B cell (primary cell): Measurements from ENCODE around the gene GPR152.

Experiments
- EZH2 ChIP-seq: IDR thresholded peaks from 2 replicates; pipeline ENCODE4 v1.6.1; 2012; ENCODE audit warnings: borderline replicate concordance, low read depth, mild to moderate bottlenecking, moderate library complexity, low read length; ENCODE audit not compliant: insufficient read depth, poor library complexity, severe bottlenecking
- TF ChIP-seq, protein P1 (sequence below): fragments of 200-600 bp; IDR thresholded peaks from one replicate; pipeline ENCODE4 v1.8.0; 2022; ENCODE audit warnings: antibody characterized with exemption, mild to moderate bottlenecking

DNA sequence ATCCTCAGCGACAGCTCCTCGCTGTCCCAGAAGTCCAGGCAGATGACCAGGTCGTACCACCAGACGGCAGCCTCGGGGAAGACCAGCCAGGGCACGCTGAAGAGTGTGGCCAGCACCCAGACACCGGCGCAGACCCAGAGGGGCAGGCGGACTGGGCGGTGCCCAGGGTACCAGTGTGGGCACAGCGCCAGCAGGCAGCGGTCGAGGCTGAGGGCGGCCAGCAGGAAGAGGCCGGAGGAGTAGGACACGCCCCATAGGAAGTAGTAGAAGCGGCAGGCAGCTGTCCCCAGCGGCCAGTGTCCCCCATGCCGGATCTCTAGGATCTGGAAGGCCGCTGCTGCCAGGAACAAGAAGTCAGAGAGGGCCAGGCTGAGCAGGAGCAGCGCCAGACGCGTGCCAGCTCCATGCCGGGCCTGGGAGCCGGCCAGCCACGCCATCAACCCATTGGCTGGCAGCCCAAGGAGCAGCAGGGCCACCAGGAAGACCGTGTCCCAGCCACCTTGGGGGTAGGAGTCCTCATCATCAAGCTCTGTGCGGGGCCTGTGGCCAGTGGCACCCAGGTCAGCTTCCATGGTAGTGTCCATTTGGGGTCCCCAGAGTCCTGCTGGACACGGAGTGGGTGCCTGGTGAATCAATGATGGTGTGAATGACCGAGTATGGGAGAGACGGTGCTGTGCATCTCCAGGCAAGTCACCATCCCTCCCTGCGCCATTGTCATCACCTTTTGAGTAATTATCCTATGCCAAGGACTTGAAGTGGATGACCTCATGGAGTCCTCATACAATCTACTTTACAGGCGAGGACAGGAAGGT lies at the start of gene GPR152:
- TF ChIP-seq, protein P1, sequence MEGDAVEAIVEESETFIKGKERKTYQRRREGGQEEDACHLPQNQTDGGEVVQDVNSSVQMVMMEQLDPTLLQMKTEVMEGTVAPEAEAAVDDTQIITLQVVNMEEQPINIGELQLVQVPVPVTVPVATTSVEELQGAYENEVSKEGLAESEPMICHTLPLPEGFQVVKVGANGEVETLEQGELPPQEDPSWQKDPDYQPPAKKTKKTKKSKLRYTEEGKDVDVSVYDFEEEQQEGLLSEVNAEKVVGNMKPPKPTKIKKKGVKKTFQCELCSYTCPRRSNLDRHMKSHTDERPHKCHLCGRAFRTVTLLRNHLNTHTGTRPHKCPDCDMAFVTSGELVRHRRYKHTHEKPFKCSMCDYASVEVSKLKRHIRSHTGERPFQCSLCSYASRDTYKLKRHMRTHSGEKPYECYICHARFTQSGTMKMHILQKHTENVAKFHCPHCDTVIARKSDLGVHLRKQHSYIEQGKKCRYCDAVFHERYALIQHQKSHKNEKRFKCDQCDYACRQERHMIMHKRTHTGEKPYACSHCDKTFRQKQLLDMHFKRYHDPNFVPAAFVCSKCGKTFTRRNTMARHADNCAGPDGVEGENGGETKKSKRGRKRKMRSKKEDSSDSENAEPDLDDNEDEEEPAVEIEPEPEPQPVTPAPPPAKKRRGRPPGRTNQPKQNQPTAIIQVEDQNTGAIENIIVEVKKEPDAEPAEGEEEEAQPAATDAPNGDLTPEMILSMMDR = no peak
- TF ChIP-seq EZH2 = no peak
